ENCODE data around the gene ENDOV. TPM values are rescaled to one million over a fixed set of nuclear protein-coding genes. Genes with fewer than 3 reads are reported as not detected.

ENDOV gene
- total RNA-seq, 2 donors from 2014 or later, result 8.3 to 17.5 TPM

DNA sequence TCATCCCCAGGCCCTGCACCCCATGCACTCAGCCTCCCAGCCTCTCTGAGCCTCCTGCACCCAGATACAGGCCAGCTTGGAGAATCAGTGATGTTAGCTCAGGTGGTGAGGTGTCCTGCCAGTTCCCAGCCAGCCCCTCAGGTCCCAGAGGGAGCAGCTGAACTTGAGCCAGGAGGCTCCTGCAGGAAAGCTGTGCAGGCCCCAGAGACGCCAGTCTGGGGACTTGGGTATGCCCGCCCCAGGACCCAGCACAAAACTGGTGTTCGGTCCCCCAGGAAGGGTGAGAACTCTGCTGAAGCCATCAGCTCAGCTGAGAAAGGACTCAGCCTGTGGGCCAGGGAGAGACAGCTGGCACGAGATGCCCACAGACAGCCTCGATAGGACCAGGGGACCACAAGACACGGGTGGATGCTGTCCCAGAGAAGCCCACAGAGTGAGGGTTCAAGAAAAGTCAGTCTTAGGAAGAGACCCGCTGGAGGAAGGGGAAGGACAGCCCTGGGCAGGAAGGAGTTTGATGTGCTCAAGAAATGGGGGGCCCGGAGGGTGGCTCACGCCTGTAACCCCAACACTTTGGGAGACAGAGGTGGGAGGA, 11.0 kb downstream of the ENDOV start:
- intact Hi-C loops (cut with DNase I), result loop anchor here (5.0 to 10.0 kb wide), 2 partner anchors 146 to 679 kb away; no protein-coding TSS in a partner anchor
- no peaks in the 10 kb centered on the region for H3K27me3 ChIP-seq
- ATAC-seq, result no peak
- DNase-seq, result no peak
- H3K9me3 ChIP-seq, result no peaks in the 10 kb centered on the region
- 72 to 76% methylated on average over 8 to 9 of the region's 9 CpGs for WGBS, 2 donors
- H3K27ac ChIP-seq, result no peak overlapping the region
- no peak for TF ChIP-seq CTCF (IDR thresholded peaks at IDR 0.05)
- no peak overlapping the region for H3K4me3 ChIP-seq
- peaks cover 8% of the 10 kb centered on the region for H3K4me1 ChIP-seq
- H3K36me3 ChIP-seq (replicated peaks in 1 of 2; ENCODE audit: insufficient read depth in 1 of 2, low read depth in 2 of 2), result no peaks in the 10 kb centered on the region

DNA sequence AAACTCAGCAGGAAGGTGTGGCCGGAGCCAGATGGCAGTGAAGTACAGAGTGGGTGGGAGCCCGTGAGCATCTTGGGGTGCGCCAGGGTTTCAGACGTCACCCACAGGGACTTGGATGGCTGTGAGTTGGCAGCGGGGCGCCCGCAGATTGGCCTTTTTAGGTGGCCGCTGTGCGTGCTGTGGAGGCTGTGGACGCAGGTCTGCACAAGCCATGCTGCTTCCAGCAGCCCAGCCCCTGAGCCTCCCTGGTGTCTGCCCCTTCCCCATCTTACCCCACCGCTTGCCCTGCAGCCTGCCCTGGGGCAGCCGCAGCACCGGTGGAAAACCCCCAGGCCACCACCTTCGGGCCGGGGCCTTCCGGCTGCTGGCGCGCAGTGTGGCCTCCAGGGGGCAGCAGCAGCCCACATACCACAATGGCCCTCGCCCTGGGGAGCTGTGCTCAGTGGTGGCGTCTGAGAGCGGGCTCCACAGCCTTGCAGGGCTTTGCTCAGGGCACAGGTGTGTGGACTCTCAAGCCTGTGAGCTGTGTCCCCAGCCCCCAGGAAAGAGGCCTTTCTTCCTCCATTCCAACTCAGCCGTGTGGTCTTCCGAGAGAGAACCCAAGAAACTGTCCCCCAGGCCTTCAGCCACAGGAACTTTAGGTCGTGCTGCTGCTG, 11.8 kb downstream of the ENDOV start:
- Histone ChIP-seq H3K27me3 (no peaks in the 10 kb centered on the region), H3K27ac (no peak overlapping the region), H3K36me3 (replicated peaks in 1 of 2; ENCODE audit: insufficient read depth in 1 of 2, low read depth in 2 of 2) (no peaks in the 10 kb centered on the region), H3K9me3 (no peaks in the 10 kb centered on the region), H3K4me1 (peaks cover 8% of the 10 kb centered on the region), H3K4me3 (no peak overlapping the region)
- ATAC-seq, result peak; percentile 86
- intact Hi-C loops (cut with DNase I), result loop anchor here (5.0 to 10.0 kb wide), 2 partner anchors 146 to 678 kb away; no protein-coding TSS in a partner anchor
- DNase-seq, result peak; percentile 81 to 90 (median 82)
- WGBS, 2 donors, result 32 to 52% methylated on average over 14 to 24 of the region's 24 CpGs
- TF ChIP-seq POLR2A (IDR thresholded peaks at IDR 0.05) (no peak), CTCF (IDR thresholded peaks at IDR 0.05) (peak; percentile 96 to 99 (median 97))

- DNase-seq, result no peak
- ATAC-seq, result no peak
- intact Hi-C loops (cut with DNase I), result loop anchor here (5.0 to 10.0 kb wide), 2 partner anchors 145 to 677 kb away; no protein-coding TSS in a partner anchor
- no peak overlapping the region for H3K4me3 ChIP-seq
- no peaks in the 10 kb centered on the region for H3K9me3 ChIP-seq
- H3K4me1 ChIP-seq, result peaks cover 10% of the 10 kb centered on the region
- no peaks in the 10 kb centered on the region for H3K36me3 ChIP-seq (replicated peaks in 1 of 2; ENCODE audit: insufficient read depth in 1 of 2, low read depth in 2 of 2)
- H3K27me3 ChIP-seq, result no peaks in the 10 kb centered on the region
- H3K27ac ChIP-seq, result no peak overlapping the region
- WGBS, 2 donors, result 83 to 94% methylated on average over 20 to 26 of the region's 27 CpGs
- no peak for TF ChIP-seq POLR2A (IDR thresholded peaks at IDR 0.05)
- TF ChIP-seq CTCF (IDR thresholded peaks at IDR 0.05), result no peak
These were observed 12.7 kb downstream of the ENDOV start for GRCh38 chr17:80427366-80428282.

GRCh38 chr17:80428363-80428762, 13.4 kb downstream of the ENDOV start:
- no peak for ATAC-seq
- Histone ChIP-seq H3K27ac (no peak overlapping the region), H3K36me3 (replicated peaks in 1 of 2; ENCODE audit: insufficient read depth in 1 of 2, low read depth in 2 of 2) (no peaks in the 10 kb centered on the region), H3K4me1 (peaks cover 15% of the 10 kb centered on the region), H3K27me3 (no peaks in the 10 kb centered on the region), H3K9me3 (no peaks in the 10 kb centered on the region), H3K4me3 (no peak overlapping the region)
- 75 to 79% methylated on average over 1 to 7 of the region's 12 CpGs for WGBS, 2 donors
- no peak for TF ChIP-seq CTCF (IDR thresholded peaks at IDR 0.05)
- TF ChIP-seq POLR2A (IDR thresholded peaks at IDR 0.05), result no peak
- intact Hi-C loops (cut with DNase I), result loop anchor here (5.0 to 10.0 kb wide), 2 partner anchors 144 to 676 kb away; no protein-coding TSS in a partner anchor
- DNase-seq, result no peak

Data from body of pancreas (tissue), 4 donors.